HL-60/S4 treated with phorbol 12-myristate 13-acetate at 8.2 ng/mL for 4 days and 3 days (cell line): Measurements from ENCODE around the gene LYAR.

ENCODE experiments used
- in situ Hi-C: fragments of 300-500 bp; cut with MboI; formaldehyde crosslinking; loops from 2 replicates; pipeline ENCODE4 v1.15.0; 2022; ENCODE audit warnings: low sequenced_read_pairs

LYAR gene

GRCh38 chr4:4225915-4226605, 63.9 kb downstream of the LYAR start:
- in situ Hi-C loops, result no loop called here
